Measurements from ENCODE around the gene GABRR2.
"Not testable (repeated sequence)": the region's sequence is repeated elsewhere in the genome, so short reads cannot be mapped to it uniquely, and the experiment has no call there.

GABRR2 gene

GRCh38 chr6:89258912-89259311 is 56.2 kb downstream of the GABRR2 start:
- no peak for DNase-seq (ENCODE audit: low read depth in 1 of 2, low spot score in 1 of 2)

- DNase-seq (ENCODE audit: low read depth in 1 of 2, low spot score in 1 of 2): no peak
Observed at GRCh38 chr6:89257781-89258180, 57.3 kb downstream of the GABRR2 start.

- DNase-seq (ENCODE audit: low read depth in 1 of 2, low spot score in 1 of 2): no peak
Observed at GRCh38 chr6:89257346-89257745, 57.8 kb downstream of the GABRR2 start.

DNA sequence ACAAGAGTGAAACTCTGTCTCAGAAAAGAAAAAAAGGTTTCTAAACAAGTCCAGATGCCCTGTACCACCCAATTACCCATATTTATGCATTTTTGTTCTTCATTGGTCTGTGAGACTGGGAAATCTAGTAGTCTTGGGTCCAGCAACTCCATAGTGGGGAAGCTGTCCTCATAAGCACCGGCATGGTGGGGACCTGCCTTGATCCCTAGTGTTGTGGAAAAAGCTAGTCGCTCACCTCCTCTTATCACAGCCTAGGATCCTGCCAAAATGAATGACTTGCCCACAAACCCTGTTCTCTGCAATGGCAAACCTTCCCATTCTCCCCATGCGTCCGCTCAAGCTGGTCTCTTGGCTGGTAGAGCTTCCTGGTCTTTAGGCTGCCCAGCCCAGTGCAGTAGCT is 59.7 kb downstream of the GABRR2 start:
- no peak for DNase-seq (ENCODE audit: low read depth in 1 of 2, low spot score in 1 of 2)

DNA sequence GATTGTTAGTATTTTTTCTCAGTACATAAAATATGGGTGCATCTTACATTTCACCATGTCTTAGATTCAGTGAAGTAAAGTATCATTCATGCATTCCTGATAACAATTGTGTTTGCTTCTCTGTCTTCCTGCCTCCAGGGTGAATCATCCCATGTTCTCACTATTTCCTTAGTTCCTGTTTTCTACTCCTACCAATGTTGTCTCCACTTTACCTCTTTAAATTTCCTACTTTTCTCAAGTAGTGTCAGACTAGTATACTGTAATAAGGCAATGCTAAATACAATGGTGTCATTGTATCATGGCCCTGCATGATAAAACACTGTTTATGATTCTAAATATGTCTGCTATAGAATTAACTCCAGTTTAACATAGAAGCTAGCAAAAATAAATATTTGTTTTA is 60.5 kb downstream of the GABRR2 start:
- no peak for DNase-seq (ENCODE audit: low read depth in 1 of 2, low spot score in 1 of 2)

DNA sequence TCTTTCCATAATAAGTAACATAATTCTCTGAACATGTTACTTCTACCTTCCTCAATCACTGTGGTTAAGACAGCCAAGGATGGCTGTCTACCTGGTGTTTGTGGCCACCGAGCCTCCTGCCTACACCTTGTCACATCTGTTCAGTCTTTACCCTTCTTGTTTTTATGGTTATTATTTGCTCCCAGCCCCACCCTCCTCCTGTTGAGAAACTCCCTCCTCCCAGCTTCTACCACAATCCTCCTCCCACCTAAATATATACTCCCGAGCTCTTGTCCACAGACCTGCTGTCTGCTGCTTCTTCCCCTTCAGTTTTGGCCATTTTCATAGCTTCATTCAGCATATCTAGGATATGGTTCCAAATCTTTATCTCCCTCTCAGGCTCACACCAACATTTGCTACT is 62.2 kb downstream of the GABRR2 start:
- no peak for DNase-seq (ENCODE audit: low read depth in 1 of 2, low spot score in 1 of 2)

DNA sequence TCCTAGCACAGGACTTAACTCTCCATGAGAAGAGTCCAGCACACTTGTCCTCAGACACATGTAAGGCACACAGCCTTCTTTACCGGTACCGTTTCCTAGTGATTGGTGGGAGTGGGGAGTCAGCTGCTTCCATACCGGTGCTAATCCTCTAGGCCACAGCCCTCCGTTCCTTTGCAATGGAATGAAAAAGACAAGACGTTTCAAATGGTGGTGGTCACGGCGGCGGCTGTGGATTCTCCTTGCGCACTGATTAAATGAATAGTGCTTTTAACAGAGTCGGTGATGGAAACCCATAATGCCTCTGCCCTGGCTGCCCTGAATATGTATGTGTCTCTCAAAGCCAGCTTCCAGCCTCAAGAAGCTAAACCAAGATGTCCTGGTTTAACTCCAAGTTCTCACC is 63.1 kb downstream of the GABRR2 start:
- DNase-seq (ENCODE audit: low read depth in 1 of 2, low spot score in 1 of 2): no peak

DNA sequence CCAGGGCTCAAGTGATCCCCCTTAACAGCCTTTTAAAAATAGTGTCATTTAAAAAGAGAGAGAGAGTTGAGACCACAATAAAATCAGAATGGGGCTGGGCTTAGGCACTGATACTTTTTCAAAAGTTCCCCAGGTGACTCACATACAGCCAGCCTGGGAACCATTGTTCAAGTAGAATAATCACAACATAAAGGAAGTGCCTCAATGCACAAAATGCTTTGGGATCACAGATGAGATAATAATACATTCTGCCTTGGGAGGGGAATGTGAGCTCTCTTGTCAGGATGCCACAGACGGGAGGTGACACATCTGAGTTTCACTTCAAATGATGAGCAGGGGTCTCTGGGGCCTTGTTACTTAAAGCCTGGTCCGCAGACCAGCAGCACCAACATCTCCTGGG is 63.9 kb downstream of the GABRR2 start:
- DNase-seq (ENCODE audit: low read depth in 1 of 2, low spot score in 1 of 2): no peak

GRCh38 chr6:89250239-89250638 is 64.9 kb downstream of the GABRR2 start:
- DNase-seq (ENCODE audit: low read depth in 1 of 2, low spot score in 1 of 2): no peak

- no peak for DNase-seq (ENCODE audit: low read depth in 1 of 2, low spot score in 1 of 2)
Observed at GRCh38 chr6:89244241-89244985, 70.7 kb downstream of the GABRR2 start.

DNA sequence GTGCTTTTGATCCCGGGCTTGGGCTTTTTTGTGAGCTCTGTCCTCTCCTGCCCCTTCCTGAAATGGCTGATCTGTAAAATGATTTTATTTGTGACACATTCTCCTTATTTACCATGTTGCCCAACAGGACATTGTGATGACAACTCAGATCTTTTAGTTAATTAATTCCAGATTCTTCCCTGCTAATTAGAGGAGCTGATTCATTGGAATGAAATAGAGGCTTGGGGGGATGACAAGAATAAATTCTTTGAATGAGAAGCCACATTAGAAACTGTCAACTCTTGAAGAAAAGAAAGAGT is 71.8 kb downstream of the GABRR2 start:
- no peak for DNase-seq (ENCODE audit: low read depth in 1 of 2, low spot score in 1 of 2)

DNA sequence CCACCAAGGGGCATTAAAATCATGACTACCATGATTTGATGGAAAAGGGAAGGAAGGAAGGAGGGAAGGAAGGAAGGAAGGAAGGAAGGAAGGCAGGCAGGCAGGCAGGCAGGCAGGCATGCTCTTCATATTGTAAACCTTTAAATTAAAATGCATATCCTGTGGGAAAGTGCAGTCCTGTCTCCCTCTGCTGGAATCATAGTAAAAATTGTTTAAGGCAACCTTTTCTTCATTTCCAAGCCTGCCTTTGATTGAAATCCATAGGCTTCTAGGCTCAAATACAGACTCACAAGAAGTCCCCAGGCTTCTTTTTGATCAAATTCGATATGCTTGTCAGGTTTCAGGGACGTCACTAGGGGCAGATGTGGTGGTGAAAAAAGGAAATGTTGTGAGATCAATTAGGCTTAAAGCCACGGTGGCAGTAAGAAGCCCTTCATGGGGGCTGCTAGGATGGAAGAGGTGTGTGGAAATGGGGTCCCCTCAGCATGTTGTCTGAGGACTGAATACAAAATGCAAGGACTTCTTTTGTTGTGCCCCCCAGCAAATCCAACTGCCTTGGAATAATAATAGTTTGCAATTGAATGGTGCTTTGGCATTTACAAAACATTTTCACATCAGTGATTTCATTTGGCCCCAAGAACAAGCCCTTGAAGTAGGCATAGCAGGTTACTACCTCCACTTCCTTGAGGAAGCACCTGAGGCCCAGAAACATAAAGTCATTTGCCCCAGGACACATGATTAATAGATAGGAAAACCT is 72.3 kb downstream of the GABRR2 start:
- DNase-seq (ENCODE audit: low read depth in 1 of 2, low spot score in 1 of 2): no peak

GRCh38 chr6:89239338-89239737 is 75.8 kb downstream of the GABRR2 start:
- no peak for DNase-seq (ENCODE audit: low read depth in 1 of 2, low spot score in 1 of 2)

DNA sequence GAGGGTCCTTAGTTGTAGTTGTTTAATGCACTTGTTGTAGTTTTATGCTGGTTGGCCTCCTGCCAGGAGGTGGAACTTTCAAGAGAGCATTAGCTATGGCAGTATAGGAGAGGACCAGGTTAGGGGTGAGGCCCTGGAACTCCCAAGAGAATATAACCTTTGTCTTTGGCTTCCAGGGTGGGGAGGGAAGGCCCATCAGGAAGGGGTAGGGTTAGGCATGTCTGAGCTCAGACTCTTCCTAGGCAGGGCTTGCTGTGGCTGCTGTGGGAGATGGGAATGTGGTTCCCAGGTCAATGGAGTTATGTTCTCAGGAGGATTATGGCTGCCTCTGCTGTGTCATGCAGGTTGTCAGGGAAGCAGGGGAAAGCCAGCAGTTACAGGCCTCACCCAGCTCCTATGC is 77.9 kb downstream of the GABRR2 start:
- DNase-seq (ENCODE audit: low read depth in 1 of 2, low spot score in 1 of 2): no peak

- not testable (repeated sequence) for DNase-seq (ENCODE audit: low read depth in 1 of 2, low spot score in 1 of 2)
Observed at GRCh38 chr6:89233605-89234004, 81.5 kb downstream of the GABRR2 start.

DNA sequence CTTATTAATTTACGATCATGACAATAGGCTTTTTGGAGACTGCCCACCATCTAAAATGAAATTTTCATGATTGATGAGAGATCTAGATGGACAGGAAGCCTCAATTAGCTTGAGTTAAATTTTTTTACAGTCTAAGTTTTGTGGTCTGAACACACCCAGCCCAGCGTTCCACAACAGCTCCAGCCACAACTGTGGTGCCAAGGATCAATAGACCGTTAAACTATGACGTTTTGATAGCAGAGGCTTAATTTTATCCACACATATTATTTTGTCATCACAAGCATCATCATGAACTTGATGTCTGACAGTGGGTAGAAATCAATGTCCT is 92.4 kb downstream of the GABRR2 start:
- no peak for DNase-seq (ENCODE audit: low read depth in 1 of 2, low spot score in 1 of 2)

GRCh38 chr6:89221971-89222711 is 93.0 kb downstream of the GABRR2 start:
- no peak for DNase-seq (ENCODE audit: low read depth in 1 of 2, low spot score in 1 of 2)

GRCh38 chr6:89221129-89221528 is 94.0 kb downstream of the GABRR2 start:
- no peak for DNase-seq (ENCODE audit: low read depth in 1 of 2, low spot score in 1 of 2)

DNA sequence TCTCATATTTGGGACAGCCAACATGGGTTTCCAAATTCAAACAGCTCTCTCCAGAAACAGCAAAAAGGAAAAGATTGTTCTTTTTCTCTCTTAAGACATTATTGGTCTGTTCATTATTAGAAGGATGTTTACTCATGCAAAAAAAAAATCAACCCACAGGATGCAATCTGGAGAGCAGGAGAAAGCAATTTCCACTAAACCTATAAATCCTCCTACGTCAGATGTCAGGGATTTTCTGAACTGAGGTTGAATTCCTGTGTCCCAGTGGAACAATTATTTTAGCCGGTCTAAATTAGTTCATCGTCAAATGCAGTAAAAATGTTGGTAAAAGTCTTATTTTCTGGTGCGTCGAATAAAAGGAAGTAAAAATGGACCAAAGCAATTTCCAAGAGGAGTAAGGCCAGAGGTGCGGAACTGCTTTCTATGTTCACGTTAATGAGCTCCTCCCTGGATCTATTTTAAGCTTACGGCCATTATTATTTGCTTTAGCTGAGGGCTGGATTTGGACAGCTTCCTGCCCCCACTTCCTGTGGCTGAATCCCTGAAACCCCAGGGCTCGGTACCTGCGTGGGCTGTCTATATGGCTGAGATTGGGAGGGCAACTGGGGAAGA is 97.7 kb downstream of the GABRR2 start, which contains the start of gene GABRR1:
Gene GABRR1 (minus strand): TSS at position 60 of the 612 bp plus-strand sequence. CDS start 36 bp downstream, at position 24.
- DNase-seq (ENCODE audit: low read depth in 1 of 2, low spot score in 1 of 2): no peak

DNA sequence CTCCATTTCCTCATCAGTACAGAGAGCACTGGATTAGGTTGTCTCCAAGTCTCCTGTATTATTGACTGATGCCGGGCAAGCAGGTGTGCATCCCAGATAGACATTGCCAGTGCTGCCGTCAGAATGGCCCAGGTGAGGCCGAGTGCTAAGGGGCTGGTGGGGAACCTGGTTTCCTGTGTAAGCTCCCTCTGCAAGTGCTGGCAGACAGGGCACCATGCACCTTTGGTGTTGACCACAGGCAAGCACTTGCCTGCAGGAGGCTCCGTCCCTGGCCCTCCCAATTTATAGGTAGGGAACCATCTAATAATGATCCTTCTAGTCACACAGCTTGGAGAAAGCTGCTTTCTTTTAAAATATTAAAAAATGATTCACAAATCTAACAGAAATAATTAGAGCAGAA is 98.7 kb downstream of the GABRR2 start:
- no peak for DNase-seq (ENCODE audit: low read depth in 1 of 2, low spot score in 1 of 2)

DNA sequence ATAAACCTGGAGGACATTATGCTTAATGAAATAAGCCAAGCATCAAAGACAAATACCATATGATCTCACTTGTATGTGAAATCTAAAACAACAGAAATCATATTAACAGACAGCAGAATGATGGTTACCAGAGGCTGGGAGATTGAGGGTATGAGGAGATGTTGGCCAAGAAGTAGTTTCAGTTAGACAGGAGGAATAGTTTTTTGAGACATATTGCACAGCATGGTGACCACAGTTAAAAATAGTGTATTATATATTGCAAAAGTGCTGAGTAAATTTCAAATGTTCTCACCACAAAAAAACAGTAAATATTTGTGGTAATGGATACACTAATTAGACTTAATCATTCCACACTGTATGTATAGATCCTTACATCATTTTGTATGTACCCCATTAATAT is 99.7 kb downstream of the GABRR2 start:
- DNase-seq (ENCODE audit: low read depth in 1 of 2, low spot score in 1 of 2): no peak

DNA sequence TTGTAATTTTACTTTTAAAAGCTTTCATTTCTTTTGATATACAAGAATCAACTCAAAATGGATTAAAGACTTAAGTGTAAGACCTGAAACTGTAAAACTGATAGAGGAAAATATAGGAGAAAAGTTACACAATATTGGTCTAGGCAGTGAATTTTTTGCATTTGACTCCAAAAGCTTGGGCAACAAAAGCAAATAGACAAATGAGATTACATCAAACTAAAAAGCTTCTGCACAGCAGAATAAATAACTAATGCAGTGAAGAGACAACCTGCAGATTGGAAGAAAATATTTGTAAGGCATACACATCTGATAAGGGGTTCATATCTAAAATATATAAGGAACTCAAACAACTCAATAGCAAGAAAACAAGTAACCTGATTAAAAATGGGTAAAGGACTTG is 100.9 kb downstream of the GABRR2 start:
- DNase-seq (ENCODE audit: low read depth in 1 of 2, low spot score in 1 of 2): no peak

Measured in activated CD4-positive, alpha-beta T cell treated with anti-CD3 and anti-CD28 coated beads, Interleukin-2, amount 50 U/mL, for 24 hours (primary cell).